Brain microvascular endothelial cell (primary cell): ENCODE data around the gene HSPA13.

Experiments
- DNase-seq: peaks from one replicate; pipeline ENCODE4 v3.0.0-alpha.2; 2020
- H3K27ac ChIP-seq: fragments of 250-450 bp; sonication (Bioruptor Pico); 2 replicates; pipeline ENCODE4 v1.5.1; 2020; ENCODE audit warnings: mild to moderate bottlenecking, moderate library complexity
- H3K27me3 ChIP-seq: fragments of 250-450 bp; sonication (Bioruptor Pico); replicated peaks from 2 replicates; pipeline ENCODE4 v1.5.1; 2020; ENCODE audit warnings: mild to moderate bottlenecking
- H3K36me3 ChIP-seq: fragments of 250-450 bp; sonication (Bioruptor Pico); replicated peaks from 2 replicates; pipeline ENCODE4 v1.5.1; 2020; ENCODE audit warnings: mild to moderate bottlenecking
- H3K4me3 ChIP-seq: 2 replicates; pipeline ENCODE4 v1.5.1; 2011; ENCODE audit warnings: low read depth, mild to moderate bottlenecking, control low read depth, low read length, moderate library complexity
- CTCF ChIP-seq: IDR thresholded peaks from 2 replicates; pipeline ENCODE4 v1.5.1; 2011; ENCODE audit warnings: low read depth, mild to moderate bottlenecking, moderate library complexity, low read length, control low read depth, inconsistent platforms; ENCODE audit errors: missing control alignments
- in situ Hi-C: cut with HindIII; loops from 2 replicates; pipeline ENCODE4 v1.10.0; 2017; ENCODE audit warnings: low sequenced_read_pairs, low pct_ligation_motif_present

HSPA13 gene

GRCh38 chr21:14376854-14377253 lies 6.1 kb downstream of the HSPA13 start:
- Histone ChIP-seq H3K4me3 (no peak overlapping the region), H3K36me3 (peaks cover 33% of the 10 kb centered on the region)

DNA sequence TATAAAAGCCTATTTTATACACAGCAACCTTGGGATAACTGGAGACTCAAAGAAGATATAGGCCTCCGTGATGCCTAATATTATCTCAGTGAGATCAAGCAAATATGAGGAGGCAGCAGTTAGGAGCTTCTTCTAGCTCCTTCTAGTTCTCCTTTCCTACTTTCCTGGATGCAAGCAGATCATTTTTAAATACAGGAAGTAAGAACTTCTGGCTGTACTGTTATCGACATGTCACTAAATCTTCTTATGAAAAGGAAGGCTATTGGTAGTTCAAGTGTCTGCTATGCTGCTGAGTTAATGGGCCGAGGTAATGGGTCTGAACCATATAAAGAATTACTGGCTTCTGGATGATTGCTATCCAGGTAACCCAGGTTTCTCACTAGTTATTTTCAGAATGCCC lies 15.9 kb downstream of the HSPA13 start:
- DNase-seq, result no peak
- Histone ChIP-seq H3K27me3 (no peaks in the 10 kb centered on the region), H3K4me3 (no peak overlapping the region), H3K27ac (no peak overlapping the region), H3K36me3 (no peaks in the 10 kb centered on the region)
- no peak for TF ChIP-seq CTCF
- in situ Hi-C loops, result no loop called here

More at GRCh38 chr21:14376854-14377253, 6.1 kb downstream of the HSPA13 start:
- H3K27ac ChIP-seq, result no peak overlapping the region
- no peak for DNase-seq
- H3K27me3 ChIP-seq, result no peaks in the 10 kb centered on the region
- in situ Hi-C loops, result no loop called here
- TF ChIP-seq CTCF, result peak; percentile 25

- Histone ChIP-seq H3K4me3 (no peak overlapping the region), H3K27me3 (no peaks in the 10 kb centered on the region), H3K36me3 (no peaks in the 10 kb centered on the region), H3K27ac (no peak overlapping the region)
- in situ Hi-C loops, result no loop called here
- DNase-seq, result peak; percentile 60
- TF ChIP-seq CTCF, result no peak
Observed at GRCh38 chr21:14361958-14362357, 21.0 kb downstream of the HSPA13 start.

DNA sequence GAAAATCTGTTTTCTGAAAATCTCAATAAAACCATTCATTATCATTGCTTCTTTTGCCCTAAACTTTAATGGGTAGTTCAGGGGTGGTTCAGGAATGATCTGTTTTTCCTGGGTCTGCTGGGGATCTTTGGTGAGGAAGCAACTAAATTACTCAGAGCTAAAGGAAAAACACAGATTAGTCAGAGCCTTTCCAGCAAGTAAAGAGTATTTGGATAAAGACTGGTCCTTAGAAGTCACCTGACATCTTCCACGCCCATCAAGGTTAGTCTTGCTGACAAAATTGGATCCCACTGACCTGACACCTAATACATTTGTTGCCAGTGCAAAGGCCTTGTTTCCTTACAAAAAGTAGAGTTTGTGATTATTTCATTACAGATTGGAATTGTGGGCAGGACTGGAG lies 24.2 kb downstream of the HSPA13 start:
- H3K27me3 ChIP-seq, result no peaks in the 10 kb centered on the region
- in situ Hi-C loops, result no loop called here
- no peaks in the 10 kb centered on the region for H3K36me3 ChIP-seq
- DNase-seq, result peak; percentile 2
- no peak overlapping the region for H3K27ac ChIP-seq
- H3K4me3 ChIP-seq, result no peak overlapping the region
- TF ChIP-seq CTCF, result no peak

- in situ Hi-C loops, result no loop called here
- DNase-seq, result no peak
- no peaks in the 10 kb centered on the region for H3K36me3 ChIP-seq
- H3K27me3 ChIP-seq, result no peaks in the 10 kb centered on the region
- no peak overlapping the region for H3K4me3 ChIP-seq
- no peak overlapping the region for H3K27ac ChIP-seq
- no peak for TF ChIP-seq CTCF
Observed at GRCh38 chr21:14356746-14357145, 26.2 kb downstream of the HSPA13 start.

- TF ChIP-seq CTCF, result no peak
- Histone ChIP-seq H3K27ac (no peak overlapping the region), H3K36me3 (no peaks in the 10 kb centered on the region), H3K4me3 (no peak overlapping the region), H3K27me3 (no peaks in the 10 kb centered on the region)
- DNase-seq, result no peak
- in situ Hi-C loops, result no loop called here
Observed at GRCh38 chr21:14354515-14354914, 28.4 kb downstream of the HSPA13 start.
